HUES48 (cell line): ENCODE data around the gene FZR1.
"Not testable (repeated sequence)": the region's sequence is repeated elsewhere in the genome, so short reads cannot be mapped to it uniquely, and the experiment has no call there.

Experiments
- H3K27ac ChIP-seq: one replicate; pipeline ENCODE4 v1.7.0; 2013; ENCODE audit warnings: low read depth, low read length, inconsistent platforms
- H3K27me3 ChIP-seq: 2 replicates; pipeline ENCODE4 v1.6.1; 2013; ENCODE audit warnings: mild to moderate bottlenecking, low read length; ENCODE audit not compliant: control insufficient read depth, insufficient read depth
- H3K36me3 ChIP-seq: 2 replicates; pipeline ENCODE4 v1.6.1; 2013; ENCODE audit warnings: low read length; ENCODE audit not compliant: control insufficient read depth, insufficient read depth
- H3K4me1 ChIP-seq: 2 replicates; pipeline ENCODE4 v1.6.1; 2013; ENCODE audit warnings: mild to moderate bottlenecking, low read length; ENCODE audit not compliant: control insufficient read depth, insufficient read depth
- H3K4me3 ChIP-seq: 2 replicates; pipeline ENCODE4 v1.5.1; 2013; ENCODE audit warnings: mild to moderate bottlenecking, low read depth, low read length
- H3K9ac ChIP-seq: 2 replicates; pipeline ENCODE4 v1.6.1; 2013; ENCODE audit warnings: mild to moderate bottlenecking, low read depth, low read length, moderate library complexity
- H3K9me3 ChIP-seq: 2 replicates; pipeline ENCODE4 v1.6.1; 2013; ENCODE audit warnings: low read length; ENCODE audit not compliant: control insufficient read depth, insufficient read depth

Gene FZR1

GRCh38 chr19:3573162-3573857, 67.2 kb downstream of the FZR1 start:
- H3K36me3 ChIP-seq = peaks cover 6% of the 10 kb centered on the region
- peaks cover 13% of the 10 kb centered on the region for H3K4me1 ChIP-seq
- no peaks in the 10 kb centered on the region for H3K27me3 ChIP-seq
- no peak overlapping the region; the same call in 1 of the 2 replicates for H3K9ac ChIP-seq
- no peaks in the 10 kb centered on the region for H3K9me3 ChIP-seq
- H3K27ac ChIP-seq = peak overlapping the region; percentile 75
- peak overlapping the region; percentile 85 for H3K4me3 ChIP-seq

GRCh38 chr19:3573858-3574637, 67.9 kb downstream of the FZR1 start:
- peaks cover 6% of the 10 kb centered on the region for H3K36me3 ChIP-seq
- H3K27ac ChIP-seq = peak overlapping the region; percentile 75
- H3K4me1 ChIP-seq = peaks cover 13% of the 10 kb centered on the region
- no peaks in the 10 kb centered on the region for H3K27me3 ChIP-seq
- no peak overlapping the region for H3K9ac ChIP-seq
- H3K4me3 ChIP-seq = peak overlapping the region; percentile 85
- no peaks in the 10 kb centered on the region for H3K9me3 ChIP-seq

GRCh38 chr19:3575260-3575741, 69.2 kb downstream of the FZR1 start:
- no peak overlapping the region for H3K27ac ChIP-seq
- H3K27me3 ChIP-seq = no peaks in the 10 kb centered on the region
- no peak overlapping the region for H3K9ac ChIP-seq
- H3K4me3 ChIP-seq = no peak overlapping the region
- H3K36me3 ChIP-seq = peaks cover 6% of the 10 kb centered on the region
- no peaks in the 10 kb centered on the region for H3K9me3 ChIP-seq
- H3K4me1 ChIP-seq = peaks cover 13% of the 10 kb centered on the region

GRCh38 chr19:3575949-3576673, 70.0 kb downstream of the FZR1 start:
- Histone ChIP-seq H3K4me1 (peaks cover 13% of the 10 kb centered on the region), H3K9ac (no peak overlapping the region), H3K27ac (peak overlapping the region; percentile 64), H3K9me3 (no peaks in the 10 kb centered on the region), H3K36me3 (peaks cover 6% of the 10 kb centered on the region), H3K27me3 (no peaks in the 10 kb centered on the region), H3K4me3 (peak overlapping the region; percentile 64)

GRCh38 chr19:3576696-3577443, 70.8 kb downstream of the FZR1 start:
- Histone ChIP-seq H3K9me3 (no peaks in the 10 kb centered on the region), H3K9ac (no peak overlapping the region), H3K4me1 (peaks cover 13% of the 10 kb centered on the region), H3K27me3 (no peaks in the 10 kb centered on the region), H3K36me3 (peaks cover 6% of the 10 kb centered on the region), H3K4me3 (peak overlapping the region; percentile 64), H3K27ac (peak overlapping the region; percentile 64)

GRCh38 chr19:3577723-3578344, 71.7 kb downstream of the FZR1 start:
- Histone ChIP-seq H3K36me3 (peaks cover 6% of the 10 kb centered on the region), H3K9me3 (no peaks in the 10 kb centered on the region), H3K27me3 (no peaks in the 10 kb centered on the region), H3K4me3 (peak overlapping the region; percentile 58), H3K27ac (no peak overlapping the region), H3K4me1 (peaks cover 9% of the 10 kb centered on the region), H3K9ac (no peak overlapping the region)

- Histone ChIP-seq H3K36me3 (peaks cover 6% of the 10 kb centered on the region), H3K9me3 (no peaks in the 10 kb centered on the region), H3K4me3 (peak overlapping the region; percentile 58), H3K27ac (no peak overlapping the region), H3K4me1 (peaks cover 9% of the 10 kb centered on the region), H3K9ac (no peak overlapping the region), H3K27me3 (peaks cover 3% of the 10 kb centered on the region; the same call in 1 of the 2 replicates)
Measured at GRCh38 chr19:3578390-3578789, 72.3 kb downstream of the FZR1 start.

GRCh38 chr19:3580156-3580934, 74.2 kb downstream of the FZR1 start:
- H3K36me3 ChIP-seq = no peaks in the 10 kb centered on the region
- peaks cover 9% of the 10 kb centered on the region for H3K4me1 ChIP-seq
- H3K4me3 ChIP-seq = no peak overlapping the region
- no peak overlapping the region for H3K27ac ChIP-seq
- H3K27me3 ChIP-seq = peaks cover 12% of the 10 kb centered on the region
- H3K9ac ChIP-seq = no peak overlapping the region
- H3K9me3 ChIP-seq = no peaks in the 10 kb centered on the region

- not testable (repeated sequence) for H3K36me3 ChIP-seq, H3K9me3 ChIP-seq, H3K4me1 ChIP-seq, H3K4me3 ChIP-seq, H3K9ac ChIP-seq, H3K27ac ChIP-seq
- H3K27me3 ChIP-seq = peaks cover 24% of the 10 kb centered on the region
Measured at GRCh38 chr19:3581792-3582191, 75.7 kb downstream of the FZR1 start.
